ENCODE results near the gene GALNT7.
"Not testable (repeated sequence)": the region's sequence is repeated elsewhere in the genome, so short reads cannot be mapped to it uniquely, and the experiment has no call there.

DNA sequence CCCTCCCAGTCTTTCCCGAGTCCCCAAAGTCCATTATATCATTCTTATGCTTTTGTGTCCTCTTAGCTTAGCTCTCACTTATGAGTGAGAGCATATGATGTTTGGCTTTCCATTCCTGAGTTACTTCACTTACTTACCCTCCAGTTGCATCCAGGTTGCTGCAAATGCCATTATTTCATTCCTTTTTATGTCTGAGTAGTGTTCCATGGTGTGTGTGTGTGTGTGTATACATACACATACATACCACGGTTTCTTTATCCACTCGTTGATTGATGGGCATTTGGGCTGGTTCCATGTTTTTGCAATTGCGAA lies 50.5 kb downstream of the GALNT7 start:
- TF ChIP-seq, protein P1, sequence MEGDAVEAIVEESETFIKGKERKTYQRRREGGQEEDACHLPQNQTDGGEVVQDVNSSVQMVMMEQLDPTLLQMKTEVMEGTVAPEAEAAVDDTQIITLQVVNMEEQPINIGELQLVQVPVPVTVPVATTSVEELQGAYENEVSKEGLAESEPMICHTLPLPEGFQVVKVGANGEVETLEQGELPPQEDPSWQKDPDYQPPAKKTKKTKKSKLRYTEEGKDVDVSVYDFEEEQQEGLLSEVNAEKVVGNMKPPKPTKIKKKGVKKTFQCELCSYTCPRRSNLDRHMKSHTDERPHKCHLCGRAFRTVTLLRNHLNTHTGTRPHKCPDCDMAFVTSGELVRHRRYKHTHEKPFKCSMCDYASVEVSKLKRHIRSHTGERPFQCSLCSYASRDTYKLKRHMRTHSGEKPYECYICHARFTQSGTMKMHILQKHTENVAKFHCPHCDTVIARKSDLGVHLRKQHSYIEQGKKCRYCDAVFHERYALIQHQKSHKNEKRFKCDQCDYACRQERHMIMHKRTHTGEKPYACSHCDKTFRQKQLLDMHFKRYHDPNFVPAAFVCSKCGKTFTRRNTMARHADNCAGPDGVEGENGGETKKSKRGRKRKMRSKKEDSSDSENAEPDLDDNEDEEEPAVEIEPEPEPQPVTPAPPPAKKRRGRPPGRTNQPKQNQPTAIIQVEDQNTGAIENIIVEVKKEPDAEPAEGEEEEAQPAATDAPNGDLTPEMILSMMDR (conservative IDR thresholded peaks at IDR 0.05; ENCODE audit: low read depth, low read length) = not testable (repeated sequence)
- not testable (repeated sequence) for TF ChIP-seq EZH2 (IDR thresholded peaks at IDR 0.05; ENCODE audit: low read length, unreplicated experiment)

Data from PC-3 (cell line).